Activated CD4-positive, alpha-beta T cell treated with anti-CD3 and anti-CD28 coated beads, Interleukin-2, amount 10 ng/mL, durations not matched to agents 7 days and 5 days (primary cell): ENCODE data around the gene TMEM201. TPM values are rescaled to one million over a fixed set of nuclear protein-coding genes. Genes with fewer than 3 reads are reported as not detected.
"Not testable (repeated sequence)": the region's sequence is repeated elsewhere in the genome, so short reads cannot be mapped to it uniquely, and the experiment has no call there.

Source experiments
- CTCF ChIA-PET: fragments of 350-600 bp; sonication (Branson Sonifier 250); formaldehyde crosslinking; loops from one replicate; lab custom pipeline; 2021; ENCODE audit warnings: antibody characterized with exemption; lab: Charles Lee
- POLR2A ChIA-PET: fragments of 350-600 bp; sonication (Branson Sonifier 250); formaldehyde crosslinking; loops from one replicate; lab custom pipeline; 2021; ENCODE audit warnings: antibody characterized with exemption; lab: Charles Lee
- DNase-seq: peaks from one replicate; pipeline ENCODE4 v3.0.0-alpha.2; 2020
- H3K27ac Mint-ChIP-seq: one replicate; pipeline ENCODE4 v1.8.0; 2021; ENCODE audit warnings: mild to moderate bottlenecking, moderate library complexity, mixed read lengths
- H3K27me3 Mint-ChIP-seq: one replicate; pipeline ENCODE4 v1.8.0; 2021; ENCODE audit warnings: mixed read lengths
- H3K36me3 Mint-ChIP-seq: one replicate; pipeline ENCODE4 v1.8.0; 2021; ENCODE audit warnings: low read depth, mixed read lengths
- H3K4me1 Mint-ChIP-seq: one replicate; pipeline ENCODE4 v1.8.0; 2021; ENCODE audit warnings: mixed read lengths
- H3K4me3 Mint-ChIP-seq: one replicate; pipeline ENCODE4 v1.8.0; 2021; ENCODE audit warnings: mild to moderate bottlenecking, moderate library complexity, mixed read lengths
- H3K9me3 Mint-ChIP-seq: one replicate; pipeline ENCODE4 v1.8.0; 2021; ENCODE audit warnings: mixed read lengths
- total RNA-seq, 2 experiments: library from RNA; stranded (reverse); gene quantifications; one replicate each; pipeline ENCODE4 v1.2.3, GENCODE V29; 2021

The TMEM201 gene
- total RNA-seq, 2 experiments from 2014 or later: 17.1 to 17.9 TPM

DNA sequence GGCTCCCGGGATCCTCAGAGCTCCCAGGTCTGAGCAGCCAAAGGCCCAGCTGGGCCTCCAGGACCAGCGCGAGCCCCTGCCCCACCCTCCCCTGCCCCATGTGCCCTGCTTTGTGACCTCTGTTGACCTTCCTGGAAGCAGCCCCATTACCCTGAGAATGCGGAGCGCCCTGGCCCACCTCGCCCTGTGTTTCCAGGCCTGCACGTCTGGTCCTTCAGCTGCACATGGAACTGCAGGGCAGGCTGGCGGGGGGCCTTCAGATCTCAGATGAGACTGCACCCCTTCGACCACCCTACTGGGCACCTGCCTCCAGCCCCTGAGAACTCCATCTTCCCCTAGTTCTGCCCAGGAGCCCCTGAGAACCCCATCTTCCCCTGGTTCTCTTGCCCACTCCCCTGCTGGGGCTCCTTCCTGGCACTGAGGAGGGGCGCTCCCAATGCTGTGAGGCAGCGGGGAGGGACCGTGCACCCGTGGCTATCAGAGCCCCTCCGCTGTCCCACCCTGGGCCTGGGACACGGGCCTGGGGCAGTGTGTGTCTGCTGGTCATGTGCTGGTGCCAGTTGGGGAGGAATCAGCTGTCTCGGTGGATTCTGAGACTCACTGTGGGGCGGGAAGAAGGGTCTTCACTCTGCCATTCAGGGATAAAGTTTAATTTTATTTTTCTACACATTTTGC, 25.1 kb downstream of the TMEM201 start:
- POLR2A ChIA-PET: no interaction called here

DNA sequence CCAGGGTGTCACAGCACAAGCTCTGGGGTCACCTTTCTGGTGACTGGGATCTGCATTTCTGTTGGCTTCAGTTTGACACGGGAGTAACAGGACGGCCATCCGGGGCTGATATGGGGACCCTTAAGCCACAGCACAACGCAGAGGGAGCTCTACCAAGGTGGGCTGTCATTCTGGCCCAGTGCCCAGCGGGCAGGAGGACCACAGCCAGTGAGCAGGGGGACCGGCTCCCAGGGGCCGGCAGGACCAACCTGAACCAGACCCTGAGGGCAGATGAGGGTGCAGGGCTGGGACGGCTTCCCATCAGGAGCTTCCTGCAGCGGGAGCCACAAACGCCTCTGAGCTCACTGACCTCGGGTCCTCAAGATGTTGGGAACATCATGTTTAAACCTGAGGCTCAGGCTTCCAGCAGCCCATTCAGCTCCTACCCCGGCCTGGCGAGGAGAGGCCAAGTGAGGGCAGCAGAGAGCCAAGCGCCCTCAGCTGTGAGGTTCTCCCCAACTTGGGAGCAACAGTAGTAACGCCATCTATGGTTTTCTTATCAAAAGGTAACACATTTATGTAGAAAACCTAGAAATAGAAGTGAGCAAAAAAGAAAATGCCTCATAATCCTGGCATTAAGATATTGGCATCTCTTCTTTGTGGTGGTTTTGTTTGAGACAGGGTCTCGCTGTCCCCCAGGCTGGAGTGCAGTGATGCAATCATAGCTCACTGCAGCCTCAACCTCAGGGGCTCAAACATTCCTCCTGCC, 26.8 kb downstream of the TMEM201 start:
- no peaks in the 10 kb centered on the region for H3K9me3 Mint-ChIP-seq
- DNase-seq: peak; percentile 72
- no peak overlapping the region for H3K4me3 Mint-ChIP-seq
- H3K27me3 Mint-ChIP-seq: peaks cover 5% of the 10 kb centered on the region
- CTCF ChIA-PET: interaction anchor here (0.6 to 4.0 kb wide), 16 partner anchors 8 to 415 kb away, joined by 3 to 18 read pairs (median 4); no protein-coding TSS in a partner anchor
- POLR2A ChIA-PET: interaction anchor here (0.6 kb wide), 1 partner anchor 37 kb away, joined by 4 read pairs; no protein-coding TSS in a partner anchor
- peak overlapping the region; percentile 25 for H3K27ac Mint-ChIP-seq
- H3K4me1 Mint-ChIP-seq: no peaks in the 10 kb centered on the region
- H3K36me3 Mint-ChIP-seq: peaks cover 2% of the 10 kb centered on the region

More for the DNA sequence above, 25.1 kb downstream of the TMEM201 start:
- CTCF ChIA-PET: interaction anchor here (1.3 kb wide), 1 partner anchor 53 kb away, joined by 4 read pairs; no protein-coding TSS in a partner anchor
- no peak overlapping the region for H3K4me3 Mint-ChIP-seq
- peaks cover under 1% of the 10 kb centered on the region for H3K27me3 Mint-ChIP-seq
- H3K27ac Mint-ChIP-seq: no peak overlapping the region
- H3K9me3 Mint-ChIP-seq: no peaks in the 10 kb centered on the region
- no peak for DNase-seq
- peaks cover 2% of the 10 kb centered on the region for H3K36me3 Mint-ChIP-seq
- no peaks in the 10 kb centered on the region for H3K4me1 Mint-ChIP-seq

DNA sequence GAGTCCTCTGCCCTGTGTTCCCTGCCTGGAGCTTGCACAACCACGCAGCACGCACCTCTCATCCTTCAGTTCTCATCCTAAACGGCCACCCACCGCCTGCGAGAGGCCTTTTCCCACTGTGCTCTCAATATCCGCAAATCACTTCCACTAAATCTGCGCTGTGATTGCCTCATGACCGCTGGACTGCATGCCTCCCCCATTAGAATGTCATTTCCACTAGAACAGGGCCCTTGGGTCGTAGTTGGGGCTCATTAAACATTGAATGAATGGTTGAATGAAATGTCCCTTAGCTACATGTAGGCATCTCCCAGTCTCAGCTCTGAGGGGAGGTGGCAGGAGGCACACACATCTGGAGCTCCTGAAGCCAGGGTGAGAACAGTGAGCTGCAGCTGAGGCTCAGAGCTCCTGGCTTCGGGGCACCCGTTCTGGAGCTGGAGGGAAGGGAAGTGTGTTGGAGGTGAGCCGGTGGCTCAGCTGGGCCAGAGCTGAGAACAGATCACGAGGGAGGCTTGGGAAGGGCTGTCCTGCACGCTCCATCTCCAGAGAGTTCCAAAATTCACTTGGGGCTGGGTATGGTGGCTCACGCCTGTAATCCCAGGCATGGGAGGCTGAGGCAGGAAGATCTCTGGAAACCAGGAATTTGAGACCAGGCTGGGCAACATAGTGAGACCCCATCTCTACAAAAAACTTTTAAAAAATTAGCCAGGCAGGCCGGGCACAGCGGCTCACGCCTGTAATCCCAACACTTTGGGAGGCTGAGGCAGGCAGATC, 30.4 kb downstream of the TMEM201 start:
- ChIA-PET POLR2A (no interaction called here), CTCF (interaction anchor here (4.0 kb wide), 1 partner anchor 8 kb away, joined by 18 read pairs; no protein-coding TSS in a partner anchor)
- Mint-ChIP-seq H3K4me3 (no peak overlapping the region), H3K36me3 (no peaks in the 10 kb centered on the region), H3K9me3 (no peaks in the 10 kb centered on the region), H3K4me1 (peaks cover 2% of the 10 kb centered on the region), H3K27ac (no peak overlapping the region), H3K27me3 (peaks cover 13% of the 10 kb centered on the region)
- no peak for DNase-seq

DNA sequence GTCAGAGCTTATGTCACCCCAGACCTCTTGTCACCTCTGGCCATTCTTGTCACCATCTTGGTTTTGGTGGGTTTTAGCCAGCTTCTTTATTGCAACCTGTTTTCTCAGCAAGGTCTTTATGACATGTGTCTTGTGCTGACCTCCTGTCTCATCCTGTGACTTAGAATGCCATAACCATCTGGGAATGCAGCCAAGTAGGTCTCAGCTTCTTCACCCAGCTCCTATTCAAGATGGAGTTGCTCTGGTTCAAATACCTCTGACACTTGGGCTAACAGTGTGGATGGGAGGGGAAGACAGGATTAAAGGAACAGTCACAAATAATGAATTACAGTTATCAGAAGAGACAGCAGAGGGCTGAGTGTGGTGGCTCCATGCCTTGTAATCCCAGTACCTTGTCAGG, 32.3 kb downstream of the TMEM201 start:
- peaks cover 16% of the 10 kb centered on the region for H3K27me3 Mint-ChIP-seq
- H3K36me3 Mint-ChIP-seq: no peaks in the 10 kb centered on the region
- DNase-seq: no peak
- CTCF ChIA-PET: interaction anchor here (0.6 kb wide), 1 partner anchor 1939 kb away, joined by 3 read pairs; no protein-coding TSS in a partner anchor
- H3K9me3 Mint-ChIP-seq: no peaks in the 10 kb centered on the region
- no peak overlapping the region for H3K27ac Mint-ChIP-seq
- H3K4me3 Mint-ChIP-seq: no peak overlapping the region
- POLR2A ChIA-PET: no interaction called here
- peaks cover 9% of the 10 kb centered on the region for H3K4me1 Mint-ChIP-seq

DNA sequence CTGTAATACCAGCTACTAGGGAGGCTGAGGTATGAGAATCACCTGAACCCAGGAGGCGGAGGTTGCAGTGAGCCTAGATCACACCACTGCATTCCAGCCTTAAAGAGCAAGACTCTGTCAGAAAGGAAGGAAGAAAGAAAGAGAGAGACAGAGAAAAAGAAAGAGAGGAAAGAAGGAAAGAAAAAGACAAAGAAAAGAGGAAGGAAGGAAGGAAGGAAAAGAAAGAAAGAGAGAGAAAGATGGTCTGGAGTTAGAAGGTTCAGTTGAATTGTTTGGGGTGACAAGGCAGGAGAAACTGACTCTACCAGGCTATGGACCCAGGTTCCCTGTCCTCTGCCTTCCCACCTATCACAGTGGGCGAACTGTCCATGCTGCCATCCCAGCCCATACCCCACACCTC, 35.4 kb downstream of the TMEM201 start:
- Mint-ChIP-seq H3K4me1 (peaks cover 29% of the 10 kb centered on the region), H3K36me3 (peaks cover 3% of the 10 kb centered on the region), H3K9me3 (no peaks in the 10 kb centered on the region), H3K27me3 (peaks cover 13% of the 10 kb centered on the region), H3K27ac (no peak overlapping the region), H3K4me3 (no peak overlapping the region)
- CTCF ChIA-PET: interaction anchor here (0.7 to 1.1 kb wide), 2 partner anchors 9 to 277 kb away, joined by 4 to 5 read pairs; no protein-coding TSS in a partner anchor
- DNase-seq: no peak
- POLR2A ChIA-PET: no interaction called here

DNA sequence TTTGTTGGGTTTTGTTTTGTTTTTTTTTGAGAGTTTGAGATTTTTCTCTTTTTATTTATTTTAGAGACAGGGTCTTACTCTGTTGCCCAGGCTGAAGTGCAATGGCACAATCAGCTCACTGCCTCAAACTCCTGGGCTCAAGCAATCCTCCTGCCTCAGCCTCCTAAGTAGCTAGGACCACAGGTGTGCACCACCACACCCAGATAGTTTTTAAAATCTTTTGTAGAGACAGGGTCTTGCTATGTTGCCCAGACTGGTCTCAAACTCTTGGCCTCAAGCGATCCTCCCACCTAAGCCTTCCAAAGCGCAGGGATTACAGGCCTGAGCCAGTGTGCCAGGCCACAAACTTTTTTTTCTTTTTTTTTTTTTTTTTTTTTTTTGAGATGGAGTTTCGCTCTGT, 36.3 kb downstream of the TMEM201 start:
- H3K27ac Mint-ChIP-seq, POLR2A ChIA-PET, DNase-seq, H3K9me3 Mint-ChIP-seq, H3K4me3 Mint-ChIP-seq, H3K36me3 Mint-ChIP-seq: not testable (repeated sequence)
- peaks cover 29% of the 10 kb centered on the region for H3K4me1 Mint-ChIP-seq
- CTCF ChIA-PET: interaction anchor here (0.6 to 2.7 kb wide), 3 partner anchors 95 to 577 kb away, joined by 3 to 12 read pairs (median 4); no protein-coding TSS in a partner anchor
- H3K27me3 Mint-ChIP-seq: peaks cover 12% of the 10 kb centered on the region

DNA sequence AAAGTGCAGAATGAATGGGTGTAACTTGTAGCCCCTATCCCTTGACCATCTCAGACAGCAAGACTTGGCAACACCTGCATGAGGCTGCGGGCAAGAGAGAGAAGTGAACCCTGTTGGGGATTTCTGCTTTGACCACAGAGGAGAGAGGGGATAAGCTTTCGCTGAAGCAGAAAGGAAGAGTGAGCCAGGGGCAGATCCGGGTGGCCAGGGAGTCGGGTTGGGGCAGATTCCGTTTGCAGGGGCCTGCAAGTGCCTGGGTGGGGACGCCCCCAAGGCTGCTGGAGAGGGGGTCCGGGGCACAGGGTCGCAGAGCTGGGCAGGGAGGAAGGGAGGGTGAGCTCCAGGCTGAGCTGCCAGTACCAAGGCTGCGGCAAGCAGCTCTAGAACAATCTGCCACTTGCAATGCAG, 37.5 kb downstream of the TMEM201 start:
- CTCF ChIA-PET: interaction anchor here (0.6 to 7.1 kb wide), 51 partner anchors 9 to 868 kb away, joined by 3 to 81 read pairs (median 4); partner anchors contain the start of genes KIF1B and PIK3CD
- H3K9me3 Mint-ChIP-seq: no peaks in the 10 kb centered on the region
- H3K27ac Mint-ChIP-seq: peak overlapping the region; percentile 82
- H3K27me3 Mint-ChIP-seq: peaks cover 12% of the 10 kb centered on the region
- peaks cover 16% of the 10 kb centered on the region for H3K36me3 Mint-ChIP-seq
- peak; percentile 24 for DNase-seq
- POLR2A ChIA-PET: no interaction called here
- peak overlapping the region; percentile 75 for H3K4me3 Mint-ChIP-seq
- H3K4me1 Mint-ChIP-seq: peaks cover 32% of the 10 kb centered on the region

DNA sequence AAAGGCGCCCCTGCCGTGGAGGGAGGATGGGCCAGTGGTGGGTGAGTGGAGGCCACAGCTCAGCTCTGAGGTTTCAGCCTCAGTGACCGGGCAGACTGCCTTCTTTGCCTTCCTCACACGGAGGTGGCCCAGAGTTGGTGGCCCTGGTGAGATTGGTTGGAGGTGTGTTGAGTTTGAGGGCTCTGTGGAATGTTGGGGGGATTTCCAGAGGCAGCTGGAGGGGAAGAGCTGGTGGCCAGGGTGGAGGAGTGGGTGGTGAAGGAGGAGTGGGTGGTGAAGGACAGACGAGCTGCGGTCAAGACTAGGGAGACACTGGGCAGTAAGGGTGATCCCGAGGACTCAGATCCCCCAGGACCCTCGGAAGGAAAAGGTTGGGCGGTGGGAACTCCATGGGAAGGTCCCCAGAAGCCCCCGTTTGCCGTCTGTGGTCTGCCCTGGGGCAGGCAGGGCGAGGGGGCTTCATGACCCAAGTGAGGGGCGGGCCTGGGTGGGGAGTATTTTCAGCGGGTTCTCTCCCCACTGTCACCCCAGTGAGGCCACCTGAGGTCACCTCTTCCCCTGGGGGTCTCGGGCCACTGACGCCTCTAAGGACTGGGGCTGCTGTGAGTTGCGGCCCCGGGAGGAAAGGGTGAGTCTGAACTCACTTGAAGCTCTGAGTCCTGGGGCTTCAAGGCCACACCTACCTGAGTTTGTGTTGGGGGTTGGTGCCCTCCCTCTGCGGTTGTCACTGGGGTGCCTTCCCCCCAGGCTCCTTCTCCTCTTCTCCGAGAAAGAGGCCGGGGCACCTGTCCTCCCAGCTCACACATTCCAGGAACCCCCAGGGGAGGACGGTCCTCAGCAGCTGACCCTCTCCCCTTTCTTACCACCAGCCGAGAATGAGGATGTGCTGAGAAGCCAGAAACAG, 40.1 kb downstream of the TMEM201 start:
- POLR2A ChIA-PET: interaction anchor here (1.4 to 1.9 kb wide), 2 partner anchors 25 to 89 kb away, joined by 5 to 15 read pairs; no protein-coding TSS in a partner anchor
- H3K4me3 Mint-ChIP-seq: peak overlapping the region; percentile 95
- DNase-seq: peak; percentile 79
- CTCF ChIA-PET: interaction anchor here (0.6 to 7.1 kb wide), 12 partner anchors 13 to 804 kb away, joined by 3 to 81 read pairs (median 8); partner anchors contain the start of gene PIK3CD
- H3K9me3 Mint-ChIP-seq: no peaks in the 10 kb centered on the region
- peaks cover 39% of the 10 kb centered on the region for H3K36me3 Mint-ChIP-seq
- H3K27ac Mint-ChIP-seq: peak overlapping the region; percentile 98
- peaks cover 6% of the 10 kb centered on the region for H3K27me3 Mint-ChIP-seq
- H3K4me1 Mint-ChIP-seq: peaks cover 55% of the 10 kb centered on the region

DNA sequence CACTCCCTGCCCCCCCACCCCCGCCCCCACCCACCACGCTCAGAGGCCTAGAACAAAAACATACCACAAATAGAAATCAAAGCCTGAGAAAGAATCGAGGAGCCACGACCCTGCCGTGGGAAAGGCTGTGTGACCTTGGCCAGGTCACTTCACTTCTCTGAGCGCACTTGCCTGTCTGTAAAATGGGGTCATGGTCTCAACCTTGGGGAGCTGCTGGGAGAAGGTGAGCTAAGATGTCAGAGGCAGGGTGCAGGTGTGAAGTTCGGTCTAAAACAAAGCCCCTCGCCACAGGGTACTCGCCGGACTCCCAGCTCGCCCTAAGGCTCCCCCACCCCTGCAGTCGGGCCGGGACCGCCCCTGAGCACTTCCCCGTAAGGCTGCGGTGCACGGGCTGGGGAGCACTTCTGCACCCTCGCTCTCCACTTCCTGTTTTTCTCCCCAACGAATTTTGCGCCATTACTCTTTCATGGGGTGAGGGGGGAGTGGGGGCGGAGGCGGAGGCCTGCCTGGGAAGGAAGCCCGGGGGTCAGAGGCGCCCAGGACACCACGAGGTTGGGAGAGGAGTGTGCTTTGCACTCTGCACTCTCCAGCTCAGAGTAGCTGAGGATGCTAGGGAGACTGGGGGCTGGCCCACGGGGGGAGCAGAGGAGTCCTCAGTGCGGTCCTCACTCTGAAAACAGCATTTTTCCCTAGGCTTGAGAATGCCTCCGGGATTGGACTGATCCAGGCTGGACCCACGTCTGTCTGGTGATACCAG, 40.9 kb downstream of the TMEM201 start:
- POLR2A ChIA-PET: interaction anchor here (0.6 to 1.9 kb wide), 3 partner anchors 58 to 88 kb away, joined by 4 to 15 read pairs (median 9); no protein-coding TSS in a partner anchor
- Mint-ChIP-seq H3K4me1 (peaks cover 58% of the 10 kb centered on the region), H3K27me3 (peaks cover 1% of the 10 kb centered on the region), H3K36me3 (peaks cover 47% of the 10 kb centered on the region), H3K4me3 (peak overlapping the region; percentile 95), H3K27ac (peak overlapping the region; percentile 98), H3K9me3 (peaks cover under 1% of the 10 kb centered on the region)
- DNase-seq: peak; percentile 86
- CTCF ChIA-PET: interaction anchor here (2.9 to 7.1 kb wide), 5 partner anchors 14 to 89 kb away, joined by 9 to 81 read pairs (median 37); partner anchors contain the start of gene PIK3CD

DNA sequence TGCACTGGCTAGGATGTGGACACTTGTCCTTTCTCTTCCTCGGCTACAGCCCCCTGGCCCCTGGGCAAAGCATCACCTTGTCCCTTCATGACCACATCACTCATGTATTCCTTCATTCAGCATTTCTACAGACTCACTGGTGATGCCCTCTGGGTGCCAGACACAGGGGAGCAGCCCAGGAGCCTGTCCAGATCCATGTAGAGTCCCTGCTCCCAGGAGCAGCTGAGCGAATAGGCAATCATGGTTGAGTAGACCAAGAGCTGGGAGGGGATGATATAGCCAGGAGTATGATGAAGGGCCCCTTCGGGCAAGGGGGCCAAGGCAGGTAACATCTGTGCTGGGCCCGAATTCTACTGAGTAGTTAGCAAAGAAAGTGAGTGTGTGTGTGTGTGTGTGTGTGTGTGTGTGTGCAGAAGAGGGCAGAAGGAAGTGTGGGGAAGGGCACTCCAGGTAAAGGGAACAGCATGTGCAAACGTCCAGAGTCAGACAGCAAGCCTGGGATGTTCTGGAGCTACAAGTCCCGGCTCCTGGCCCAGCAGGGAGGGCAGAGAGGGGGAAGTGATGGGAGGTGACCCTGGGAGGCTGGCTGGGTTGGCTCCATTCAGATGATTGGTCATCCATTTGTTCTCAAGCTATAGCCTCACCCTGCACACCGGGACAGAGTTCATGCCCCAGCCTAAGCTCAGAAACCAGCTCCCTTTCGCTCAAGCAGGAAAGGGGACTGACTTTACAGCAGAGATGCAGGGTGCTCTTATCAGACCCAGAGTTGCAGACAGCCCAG, 41.8 kb downstream of the TMEM201 start:
- peak overlapping the region; percentile 95 for H3K4me3 Mint-ChIP-seq
- peaks cover 4% of the 10 kb centered on the region for H3K9me3 Mint-ChIP-seq
- peak; percentile 36 for DNase-seq
- peaks cover 66% of the 10 kb centered on the region for H3K4me1 Mint-ChIP-seq
- ChIA-PET CTCF (interaction anchor here (0.6 to 7.1 kb wide), 9 partner anchors 10 to 1566 kb away, joined by 3 to 81 read pairs (median 4); partner anchors contain the start of gene PIK3CD), POLR2A (interaction anchor here (0.8 kb wide), 1 partner anchor 13 kb away, joined by 4 read pairs; no protein-coding TSS in a partner anchor)
- H3K36me3 Mint-ChIP-seq: peaks cover 56% of the 10 kb centered on the region
- H3K27ac Mint-ChIP-seq: peak overlapping the region; percentile 98
- peaks cover 1% of the 10 kb centered on the region for H3K27me3 Mint-ChIP-seq
